HG02885 (cell line): ENCODE results near the gene PROP1.
A peak's percentile ranks its signal among the peaks of the same experiment; 100 is the strongest.
"Not testable (repeated sequence)": the region's sequence is repeated elsewhere in the genome, so short reads cannot be mapped to it uniquely, and the experiment has no call there.

Experiments
- ATAC-seq: cut with Tn5 transposase; IDR thresholded peaks from one replicate; pipeline ENCODE4 v1.9.1; 2021; ENCODE audit warnings: mild to moderate bottlenecking; ENCODE audit not compliant: unreplicated experiment, poor library complexity

Gene PROP1

GRCh38 chr5:177949656-177950055, 46.4 kb downstream of the PROP1 start:
- not testable (repeated sequence) for ATAC-seq

DNA sequence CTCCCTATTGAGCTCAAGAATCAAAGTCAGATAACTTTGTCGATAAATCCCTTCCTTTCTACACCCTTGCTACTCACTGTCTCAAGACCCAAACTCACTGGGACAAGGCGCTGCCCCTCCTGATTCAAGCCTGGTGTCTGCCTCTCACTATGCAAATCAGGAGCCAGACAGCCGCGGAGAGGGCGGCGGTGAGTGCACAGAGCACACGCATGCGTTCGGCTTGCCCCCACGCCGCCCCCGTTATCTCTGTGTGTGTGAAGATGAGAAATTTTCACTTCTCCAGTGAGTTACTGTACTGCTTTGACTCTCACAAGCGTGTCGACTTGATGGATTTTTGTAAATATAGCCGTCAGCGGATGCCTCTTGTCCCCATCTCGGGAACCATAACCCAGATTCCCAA, 47.0 kb downstream of the PROP1 start:
- ATAC-seq = peak; percentile 89

DNA sequence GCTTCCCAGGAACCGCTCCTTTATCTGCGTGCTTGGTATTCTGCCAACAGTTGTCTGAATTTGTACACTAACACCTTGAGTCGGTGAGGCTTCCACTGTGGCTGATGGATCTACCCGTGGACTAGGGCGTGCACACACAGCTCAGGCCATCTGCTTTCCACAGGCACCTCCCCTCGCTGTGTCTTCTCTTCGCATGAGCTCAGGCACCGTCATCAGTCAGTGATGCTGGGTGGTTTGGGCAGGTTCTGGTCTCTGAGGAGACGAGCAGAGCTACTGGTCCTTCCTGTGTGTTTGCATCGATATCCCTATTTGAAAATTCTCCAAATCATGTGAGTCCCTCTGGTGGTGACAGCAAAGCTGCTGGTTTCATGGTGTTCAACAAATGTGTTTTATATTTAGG, 48.1 kb downstream of the PROP1 start:
- not testable (repeated sequence) for ATAC-seq

DNA sequence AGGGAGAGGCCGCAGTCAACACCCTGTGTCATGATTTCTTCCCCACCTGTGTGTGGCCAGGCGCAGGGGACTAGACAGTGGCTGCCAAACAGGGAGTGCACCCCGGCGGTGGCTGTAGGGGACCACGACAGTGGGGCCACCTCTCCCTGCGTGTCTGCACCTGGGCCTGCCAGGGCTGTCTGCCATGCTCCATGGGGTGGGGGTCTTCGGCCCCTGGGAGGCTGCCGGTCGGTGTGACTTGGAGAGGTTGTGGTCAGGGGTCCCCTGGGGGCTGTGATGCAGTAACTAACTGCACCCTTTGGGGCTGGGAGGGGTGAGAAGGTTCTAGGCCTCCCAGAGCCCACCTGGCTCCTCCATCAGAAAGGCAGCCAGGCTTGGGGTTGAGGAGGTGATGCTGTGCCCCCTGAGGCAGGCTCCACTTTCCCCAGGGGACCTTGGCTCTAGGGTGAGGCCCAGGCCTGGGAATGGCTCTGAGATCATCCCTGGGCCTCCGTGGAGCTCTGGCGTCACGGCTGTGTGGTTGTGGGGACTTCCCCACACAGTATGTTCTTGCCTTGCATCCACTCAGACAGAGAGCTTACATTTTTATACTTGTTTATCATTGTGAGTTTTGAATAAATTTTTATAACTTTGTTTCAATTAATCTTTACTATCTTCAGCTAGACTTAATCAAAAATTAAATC, 50.3 kb downstream of the PROP1 start:
- peak; percentile 43 for ATAC-seq

- ATAC-seq = not testable (repeated sequence)
Observed at GRCh38 chr5:177945145-177945544, 50.9 kb downstream of the PROP1 start.

DNA sequence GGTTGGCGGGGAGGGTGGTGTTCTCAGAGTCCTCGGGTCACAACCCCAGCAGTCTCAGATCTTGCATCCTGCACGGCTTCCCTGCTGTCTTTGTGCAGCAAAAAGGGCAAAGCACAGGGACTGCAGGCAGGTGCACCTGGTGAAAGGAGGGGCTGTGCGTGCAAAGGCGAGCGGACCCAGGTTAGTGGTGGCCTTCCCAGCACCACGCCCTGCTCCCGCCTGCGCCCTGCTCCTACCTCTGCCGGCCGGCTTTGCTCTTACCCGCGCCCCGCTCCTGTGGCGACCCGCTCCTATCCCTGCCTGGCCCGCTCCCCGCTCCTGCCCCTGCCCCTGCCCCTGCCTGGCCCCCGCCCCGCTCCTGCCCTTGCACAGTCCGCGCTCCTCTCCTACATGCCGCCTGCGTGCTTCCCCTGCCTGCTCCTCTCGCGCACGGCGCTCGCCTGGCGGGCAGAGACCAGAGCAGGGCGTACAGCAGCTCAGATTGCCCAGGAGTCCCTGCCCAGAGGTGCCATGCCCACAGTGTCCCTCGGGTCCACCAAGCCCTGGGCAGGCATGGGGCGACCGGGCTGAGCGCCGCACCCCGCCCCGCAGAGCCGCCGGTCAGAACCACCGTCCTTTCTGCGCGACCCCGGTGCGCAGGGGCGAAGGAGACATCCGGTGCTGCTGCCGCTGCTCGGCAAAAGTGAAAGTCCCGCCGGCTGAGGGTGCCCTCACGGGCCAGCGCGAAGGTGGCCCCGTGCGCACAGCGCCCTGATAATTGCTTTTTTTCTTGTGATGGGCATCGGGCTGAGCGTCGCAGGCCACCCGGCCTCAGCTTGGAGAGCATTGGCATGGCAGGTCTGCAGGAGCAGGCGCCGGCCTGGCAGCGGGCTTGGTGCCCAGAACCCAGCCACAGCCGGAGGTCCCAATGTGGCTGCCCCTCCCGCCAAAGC, 52.0 kb downstream of the PROP1 start:
- peak; percentile 43 for ATAC-seq

- ATAC-seq = not testable (repeated sequence)
Observed at GRCh38 chr5:177942896-177943295, 53.1 kb downstream of the PROP1 start.
